Measurements from ENCODE around the gene SLIT3.

The SLIT3 gene

DNA sequence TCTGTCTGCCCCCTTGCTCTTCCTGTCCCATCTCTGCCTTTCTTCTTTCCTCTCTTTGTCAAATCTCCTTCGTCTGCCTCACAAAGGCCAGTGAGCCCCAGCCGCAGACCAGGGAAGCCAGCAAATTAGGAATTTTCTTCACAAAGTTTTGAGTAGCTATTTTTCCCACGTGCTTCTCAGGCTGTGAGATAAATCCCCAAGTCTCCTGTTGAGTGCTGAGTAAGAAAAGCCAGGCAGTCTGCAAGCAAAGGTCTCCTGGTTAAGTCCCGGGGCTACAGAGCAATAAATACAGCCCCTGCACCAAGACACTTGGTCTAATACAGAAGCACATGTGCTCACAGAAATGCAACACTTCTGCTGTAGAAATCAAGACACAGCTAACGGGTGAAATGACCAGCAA, 284.9 kb downstream of the SLIT3 start:
- no peak for DNase-seq

DNA sequence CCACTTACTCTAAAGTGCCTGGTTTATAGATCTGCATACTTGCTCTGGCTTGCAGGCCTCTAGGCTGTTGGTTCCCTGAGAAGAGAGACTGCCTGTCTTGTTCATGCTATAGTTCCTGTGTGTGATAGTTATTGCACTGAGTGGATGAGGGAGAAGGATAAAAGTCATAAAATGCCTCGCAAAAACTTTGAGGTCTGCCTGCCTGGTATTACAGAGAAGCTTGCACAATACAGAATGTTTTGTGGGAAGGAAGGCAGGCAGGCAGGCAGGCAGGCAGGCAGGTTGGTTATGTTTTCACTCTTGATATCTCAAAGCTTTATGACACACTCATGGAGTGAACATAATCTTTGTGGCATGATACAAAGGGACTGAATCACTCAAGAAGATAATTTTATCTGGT, 287.1 kb downstream of the SLIT3 start:
- DNase-seq: no peak

DNA sequence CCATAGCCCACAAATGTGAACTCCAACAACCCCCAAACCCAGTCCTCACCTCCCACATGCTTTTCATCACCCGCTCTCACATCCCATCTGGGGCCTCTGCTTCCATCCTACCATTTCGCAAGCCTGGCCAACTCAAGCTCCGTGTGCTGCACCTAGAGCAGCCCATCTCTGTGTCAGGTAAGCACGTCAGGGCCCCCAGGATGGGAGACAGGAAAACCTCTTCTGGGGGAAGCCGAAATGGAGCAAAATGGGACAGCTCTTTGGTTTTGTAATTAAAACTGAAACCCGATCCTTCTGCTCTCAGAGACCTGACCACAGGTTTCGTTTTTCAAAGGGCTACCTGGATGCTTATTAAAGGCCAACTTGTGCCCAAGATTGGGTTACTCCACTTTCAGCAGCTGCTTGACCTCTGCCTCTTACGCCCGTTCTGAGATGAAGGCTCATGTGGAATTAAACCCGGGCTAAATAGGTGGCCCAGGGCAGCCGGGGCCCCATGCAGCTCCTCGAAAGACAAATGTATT, 287.7 kb downstream of the SLIT3 start:
- DNase-seq: no peak

DNA sequence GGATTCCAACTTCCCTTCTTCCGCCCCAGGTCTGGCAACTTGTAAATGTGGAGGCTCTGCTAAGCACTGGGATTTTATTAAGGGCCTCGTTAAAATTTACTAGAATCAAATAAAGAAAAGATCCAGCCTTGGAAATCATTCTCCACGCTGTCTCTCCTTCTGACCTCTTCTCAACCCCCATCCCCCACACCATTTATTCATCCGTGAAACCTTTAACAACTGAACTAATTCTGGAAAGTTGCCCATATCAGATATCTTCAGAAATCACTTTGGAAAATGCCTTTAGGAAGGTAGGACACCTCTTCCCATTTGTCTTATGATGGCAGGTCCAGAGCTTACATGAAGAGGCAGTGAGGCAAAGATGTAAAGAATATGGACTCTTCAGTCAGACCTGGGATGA, 288.5 kb downstream of the SLIT3 start:
- DNase-seq: no peak

DNA sequence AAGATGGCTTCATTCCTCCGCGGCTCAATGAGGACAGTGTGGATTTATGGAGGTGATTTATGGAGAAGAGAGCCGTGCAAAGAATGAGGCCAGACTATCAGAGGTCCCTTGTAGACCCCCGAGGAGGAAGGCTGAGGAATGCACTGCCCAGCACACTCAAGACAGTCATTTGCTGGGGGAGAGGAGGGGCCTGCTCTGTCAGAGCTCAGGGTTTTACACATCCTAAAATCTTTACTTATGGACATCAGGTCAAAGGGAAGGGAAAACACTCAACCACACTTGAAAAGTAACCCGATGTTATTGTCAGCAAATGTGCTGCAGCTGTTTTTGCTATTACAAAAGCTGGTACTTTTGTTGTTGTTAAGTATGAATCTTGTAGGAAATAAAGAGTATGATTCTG, 289.5 kb downstream of the SLIT3 start:
- DNase-seq: no peak

DNA sequence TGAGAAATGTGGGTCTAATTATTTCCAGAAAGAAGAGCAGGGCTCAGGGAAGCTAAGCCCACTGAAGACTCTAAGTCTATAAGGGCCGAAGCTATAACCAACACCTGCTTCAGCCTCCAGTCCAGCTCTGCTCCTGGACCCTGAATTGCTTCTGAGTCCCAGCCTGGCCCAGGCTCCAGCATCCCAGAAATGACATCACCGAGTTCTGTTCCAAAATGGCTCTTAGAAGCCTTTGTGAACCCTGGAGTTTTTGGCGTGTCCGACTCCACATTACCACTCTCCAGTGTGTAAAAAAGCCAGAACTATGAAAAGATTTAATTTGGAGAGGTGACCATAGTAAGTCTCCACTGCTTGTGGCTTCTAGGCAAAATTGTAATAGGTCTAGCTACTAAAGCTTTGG, 289.9 kb downstream of the SLIT3 start:
- DNase-seq: no peak

DNA sequence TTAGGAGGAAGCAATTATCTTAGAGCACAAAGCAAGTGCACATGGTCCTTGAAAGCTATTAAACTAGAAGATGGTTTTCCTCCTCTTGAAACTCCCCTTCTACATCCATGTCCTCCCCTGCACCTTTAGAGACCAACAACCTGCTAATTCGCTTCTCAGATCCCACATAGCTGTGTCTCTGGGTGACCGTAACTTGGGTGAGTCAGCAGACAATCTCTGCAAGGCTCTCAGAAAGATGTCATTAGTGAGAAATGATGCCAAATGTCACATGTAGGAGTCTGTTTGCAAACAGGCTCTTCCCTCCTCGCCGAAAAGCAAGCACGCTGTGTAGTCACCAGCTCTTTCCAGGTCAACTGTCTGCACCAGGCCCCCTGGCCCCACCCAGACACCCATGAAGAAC, 291.8 kb downstream of the SLIT3 start:
- no peak for DNase-seq

DNA sequence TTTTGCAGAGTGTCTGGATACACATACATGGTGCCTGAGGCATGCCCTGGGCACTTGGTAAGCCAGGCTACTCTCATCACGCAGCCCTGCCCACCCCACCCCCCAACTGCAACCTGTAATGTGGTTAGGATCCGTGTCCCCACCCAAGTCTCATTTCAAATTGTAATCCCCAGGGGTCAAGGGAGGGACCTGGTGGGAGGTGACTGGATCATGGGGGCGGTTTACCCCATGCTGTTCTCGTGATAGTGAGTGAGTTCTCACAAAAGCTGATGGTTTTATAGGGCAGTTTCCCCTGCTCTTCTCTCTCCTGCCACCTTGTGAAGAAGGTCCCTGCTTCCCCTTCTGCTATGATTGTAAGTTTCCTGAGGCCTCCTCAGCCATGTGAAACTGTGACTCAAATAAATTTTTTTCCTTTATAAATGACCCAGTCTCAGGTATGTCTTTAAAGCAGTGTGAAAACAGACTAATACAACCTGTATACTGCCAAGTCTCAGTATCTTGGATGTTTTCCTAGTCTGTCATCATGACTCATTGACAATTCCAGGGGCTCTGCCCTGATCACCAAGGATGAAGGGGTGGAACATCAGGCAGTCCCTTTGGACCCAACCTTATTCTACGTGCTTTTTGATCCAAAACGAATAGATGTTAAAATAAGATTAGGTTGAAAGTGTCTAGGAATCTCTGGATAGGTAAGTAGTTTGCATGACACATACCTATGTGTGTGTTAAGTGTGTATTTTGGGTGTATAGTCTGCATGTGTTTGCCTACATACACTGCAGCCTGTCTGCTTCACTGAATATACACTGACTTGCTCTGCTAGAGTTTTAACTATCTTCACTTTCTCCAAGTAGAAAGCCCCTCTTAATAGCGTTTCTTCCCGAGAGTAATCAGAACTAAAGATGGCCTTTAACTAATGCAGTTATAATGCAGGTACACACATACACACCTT, 293.8 kb downstream of the SLIT3 start:
- no peak for DNase-seq

DNA sequence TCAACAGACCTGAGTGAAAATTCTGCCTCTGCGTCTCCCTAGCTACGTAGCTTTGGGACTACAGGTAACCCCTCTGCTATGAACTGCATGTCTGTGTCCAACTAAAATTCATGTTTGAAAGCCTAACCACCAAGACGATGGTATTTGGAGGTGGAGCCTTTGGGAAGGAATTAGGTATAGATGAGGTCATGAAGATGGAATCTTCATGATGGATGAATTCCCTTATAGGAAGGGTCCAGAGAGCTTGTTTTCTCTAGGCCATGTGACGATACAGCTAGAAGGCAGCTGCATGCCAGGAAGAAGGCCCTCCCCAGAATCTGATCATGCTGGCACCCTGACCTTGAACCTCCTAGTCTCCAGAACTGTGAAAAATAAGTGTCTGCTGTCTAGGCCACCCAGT, 296.4 kb downstream of the SLIT3 start:
- DNase-seq: no peak

DNA sequence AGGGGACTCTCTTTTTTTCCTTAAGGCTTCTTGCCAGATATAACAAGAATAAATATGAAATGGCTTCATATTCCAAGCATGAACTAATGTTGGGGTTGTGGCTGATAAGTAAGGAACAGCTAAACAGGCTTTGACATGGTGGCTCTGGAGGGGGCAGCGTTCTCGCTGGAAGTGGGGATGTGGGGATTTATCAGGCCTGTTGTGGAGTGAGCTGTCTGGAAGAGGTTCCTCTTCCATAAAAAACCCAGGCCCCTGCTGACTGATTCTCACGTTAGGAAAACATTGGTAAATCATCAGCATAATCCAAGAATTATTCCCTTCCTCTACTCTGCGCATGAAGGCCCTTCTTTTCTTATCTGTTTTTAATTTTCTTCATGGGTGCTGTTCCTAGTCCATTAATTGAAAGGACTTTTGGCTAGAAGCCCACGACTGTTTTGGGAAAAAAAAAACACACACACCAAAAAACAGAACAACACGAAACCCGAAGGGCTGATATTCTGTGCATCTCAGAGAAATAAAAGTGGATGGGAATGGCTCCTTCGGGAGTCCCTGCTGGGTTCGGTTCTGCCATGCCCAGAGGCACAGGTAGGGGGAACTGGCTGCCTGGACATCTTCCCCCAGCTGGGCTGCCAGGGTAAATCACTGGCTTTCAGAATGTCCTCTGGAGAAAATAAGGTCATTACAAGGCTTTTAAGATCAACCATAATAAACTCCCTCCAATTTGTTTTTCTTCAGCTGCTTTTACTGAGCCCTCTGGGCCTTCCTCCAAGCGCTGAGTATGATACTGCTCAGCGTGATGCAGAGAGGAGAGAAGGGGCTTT, 297.0 kb downstream of the SLIT3 start:
- no peak for DNase-seq

DNA sequence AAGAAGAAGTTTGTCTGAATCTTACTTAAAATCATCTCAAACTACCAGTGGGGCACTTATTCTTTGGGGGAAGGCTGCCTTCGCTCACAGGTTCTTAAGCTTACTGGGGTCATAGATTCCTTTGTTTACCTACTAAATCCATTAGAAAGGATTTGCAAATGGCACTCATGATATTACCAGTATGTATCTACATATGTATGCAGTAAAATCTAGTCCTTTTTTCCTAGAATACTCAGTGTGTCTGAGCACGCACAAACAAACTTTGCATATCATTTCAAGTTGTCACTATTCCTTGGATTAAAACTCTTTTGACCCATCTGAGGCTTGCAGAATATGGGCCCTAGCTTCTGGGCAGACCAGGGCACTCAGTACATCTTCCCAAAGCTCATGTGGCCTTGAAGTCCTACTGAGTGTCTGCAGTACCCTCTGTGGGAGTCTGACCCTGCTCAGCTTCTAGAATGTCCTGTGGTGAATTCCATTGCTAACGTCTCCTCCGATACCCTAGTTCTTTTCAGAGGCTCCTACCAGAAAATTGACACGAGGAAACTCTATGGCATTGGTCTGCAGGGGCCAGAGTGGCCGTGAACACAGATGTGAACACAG, 297.9 kb downstream of the SLIT3 start:
- no peak for DNase-seq

DNA sequence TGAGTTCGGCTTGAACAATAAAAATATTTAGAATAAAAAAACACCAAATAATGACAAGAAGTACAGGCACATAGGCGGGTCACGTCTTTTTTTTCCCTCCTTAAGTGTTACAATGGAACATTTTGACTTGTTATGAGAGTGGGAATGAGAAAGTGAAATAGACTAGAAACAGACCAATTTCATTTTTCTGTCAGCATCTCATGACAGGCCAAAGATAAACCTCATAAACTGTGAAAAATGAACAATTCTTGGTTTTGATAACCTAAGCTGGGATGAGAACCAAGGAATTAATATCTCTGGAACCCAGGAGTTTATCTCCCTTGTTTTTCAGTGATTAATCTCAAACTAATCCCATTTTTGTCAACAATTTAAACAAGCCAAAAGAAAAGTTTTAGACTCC, 299.5 kb downstream of the SLIT3 start:
- no peak for DNase-seq

DNA sequence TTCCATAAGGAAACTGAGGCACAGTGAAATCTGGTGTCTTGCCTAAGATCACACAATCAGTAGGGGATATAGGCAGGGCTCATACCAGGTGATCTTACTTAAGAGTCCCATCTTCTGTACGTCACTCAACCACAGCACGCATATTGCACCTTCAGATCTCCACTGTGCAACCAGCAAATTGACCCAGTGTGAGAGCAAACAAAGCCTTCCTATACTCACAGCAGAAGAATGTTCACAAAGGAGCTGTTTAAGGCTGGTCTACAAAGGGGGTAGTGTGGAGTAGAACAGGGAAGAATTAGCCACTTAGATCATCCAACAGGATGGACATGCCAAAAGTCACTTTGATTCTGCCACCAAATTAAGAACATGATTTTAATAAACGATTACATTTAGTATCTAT, 305.9 kb downstream of the SLIT3 start:
- no peak for DNase-seq

DNA sequence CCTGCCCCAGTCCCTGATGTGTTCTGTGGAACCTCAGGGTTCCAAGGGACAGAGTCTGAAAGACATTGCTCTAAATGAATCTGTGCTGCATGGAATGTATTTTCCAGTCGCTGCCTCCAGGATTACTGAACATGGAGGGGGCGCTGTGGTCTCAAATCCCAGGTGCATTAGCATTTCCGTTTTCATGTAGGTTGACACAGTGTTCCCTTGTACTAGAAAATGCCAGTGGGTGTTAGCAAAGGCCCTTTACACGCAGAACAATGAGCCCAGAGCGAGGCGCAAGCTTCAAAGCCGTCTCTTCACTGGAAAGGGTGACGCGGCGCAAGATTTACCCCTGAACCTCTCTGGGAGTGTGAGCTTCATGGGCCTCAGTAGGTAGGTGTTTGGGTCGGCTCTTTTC, 308.3 kb downstream of the SLIT3 start:
- no peak for DNase-seq

DNA sequence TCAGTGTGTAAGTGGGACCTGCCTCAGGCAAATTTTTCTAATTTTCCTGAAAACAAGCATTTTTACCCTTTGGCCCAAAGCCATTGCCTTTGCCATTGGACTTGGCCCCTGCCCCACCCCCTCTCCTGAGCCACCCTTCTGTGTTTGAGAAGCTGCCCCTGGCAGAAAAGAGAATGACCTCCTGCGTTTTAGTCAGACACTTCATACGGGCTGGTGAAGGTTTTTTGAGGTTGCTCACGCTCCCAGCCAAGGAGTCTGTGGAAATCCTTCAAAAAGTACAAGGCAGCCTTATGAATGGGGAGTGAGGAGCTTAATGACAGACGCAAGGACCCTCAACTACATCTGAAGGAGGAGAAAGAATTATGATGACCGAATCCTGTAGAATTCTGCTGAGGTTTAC, 308.9 kb downstream of the SLIT3 start:
- no peak for DNase-seq

DNA sequence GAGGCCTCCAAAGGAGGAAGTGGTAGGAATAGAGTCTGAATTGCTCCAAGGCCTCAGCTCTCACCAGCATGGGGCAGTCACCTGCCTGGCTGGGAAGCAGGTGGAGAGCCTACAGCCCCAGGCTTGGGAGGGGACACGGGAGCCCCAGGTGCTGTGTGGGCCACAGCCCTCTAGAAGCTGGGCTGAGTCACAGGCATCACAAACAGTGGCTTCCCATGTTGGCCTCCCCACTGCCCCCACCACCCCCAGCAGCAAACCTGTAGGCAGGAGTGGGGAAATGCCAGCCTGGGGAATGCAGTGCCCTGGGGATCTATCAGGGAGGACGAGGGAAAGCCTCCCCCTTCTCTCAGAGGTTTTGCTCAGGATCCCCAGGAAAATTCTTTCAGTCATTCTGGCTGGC, 309.6 kb downstream of the SLIT3 start:
- DNase-seq: no peak

DNA sequence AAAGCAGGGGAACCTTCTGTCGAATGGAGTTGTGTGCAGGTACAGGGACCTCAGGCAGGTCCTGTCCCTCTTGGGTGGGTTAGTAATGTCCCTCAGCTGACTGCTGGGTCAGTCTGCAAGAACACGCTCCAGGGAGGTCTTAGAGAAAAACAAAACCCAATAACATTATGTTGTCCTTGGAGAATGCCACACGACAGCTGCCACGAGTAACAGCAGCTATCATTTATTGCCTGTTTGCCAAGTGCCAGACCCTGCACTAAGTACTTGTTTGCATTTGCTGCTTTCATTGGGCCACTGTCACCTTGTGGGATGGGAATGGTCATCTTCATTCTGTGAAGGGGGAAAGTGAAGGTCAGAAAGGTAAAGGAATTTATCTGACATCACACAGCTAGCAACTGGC, 310.3 kb downstream of the SLIT3 start:
- DNase-seq: no peak

DNA sequence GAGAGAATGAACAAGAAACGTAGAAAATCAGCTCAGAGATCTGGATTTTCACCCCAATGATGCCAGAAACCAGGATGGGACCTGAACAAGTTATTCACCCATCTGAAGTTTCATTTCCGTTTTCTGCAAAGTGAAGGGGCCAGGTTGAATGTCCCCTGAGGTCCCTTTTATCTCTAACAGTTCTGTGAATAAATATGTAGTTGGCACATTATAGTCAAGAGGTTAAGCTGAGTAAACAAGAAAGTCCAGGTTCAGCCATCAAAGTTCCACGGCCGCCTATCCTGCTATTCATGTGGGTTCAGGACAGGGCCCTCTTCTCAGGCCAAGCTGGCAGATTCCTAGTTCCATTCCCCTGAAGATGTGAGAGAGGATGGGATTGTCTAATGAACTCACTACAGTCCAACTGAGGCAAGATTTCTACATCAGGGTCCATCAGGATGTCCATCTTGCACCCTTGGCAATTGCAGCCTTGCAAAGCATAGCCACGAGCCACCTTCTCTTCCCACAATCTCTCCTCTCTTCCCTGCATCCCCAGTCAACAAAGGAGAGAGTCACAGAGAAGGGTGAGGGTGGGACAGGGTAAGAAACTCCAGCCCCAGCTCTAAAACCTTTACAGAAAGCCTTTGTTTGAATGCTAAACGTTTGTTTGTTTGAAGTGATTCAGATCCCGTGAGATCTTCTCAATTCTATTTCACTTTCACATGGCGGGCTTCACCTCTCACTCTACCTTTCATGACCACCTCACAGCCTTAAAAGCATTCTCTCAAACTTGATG, 311.0 kb downstream of the SLIT3 start:
- DNase-seq: no peak

DNA sequence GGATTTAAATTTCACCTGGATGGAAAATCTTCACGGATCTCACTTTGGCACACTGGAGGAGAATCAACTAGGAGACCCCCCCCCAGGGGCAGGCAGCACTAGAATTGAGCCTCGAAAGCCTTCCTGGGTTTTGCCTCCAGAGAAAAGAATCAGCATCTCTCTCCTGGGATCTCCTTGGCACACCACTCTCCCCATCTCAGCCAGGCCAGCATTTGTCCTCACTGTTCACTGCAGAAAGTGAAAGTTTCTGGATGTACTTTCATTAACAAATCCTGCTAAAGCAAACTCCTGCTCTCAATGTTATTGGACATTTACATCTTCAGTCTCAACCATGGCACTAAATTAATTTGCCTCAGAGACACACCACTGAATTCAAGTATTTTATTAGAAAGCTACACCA, 312.2 kb downstream of the SLIT3 start:
- DNase-seq: no peak

DNA sequence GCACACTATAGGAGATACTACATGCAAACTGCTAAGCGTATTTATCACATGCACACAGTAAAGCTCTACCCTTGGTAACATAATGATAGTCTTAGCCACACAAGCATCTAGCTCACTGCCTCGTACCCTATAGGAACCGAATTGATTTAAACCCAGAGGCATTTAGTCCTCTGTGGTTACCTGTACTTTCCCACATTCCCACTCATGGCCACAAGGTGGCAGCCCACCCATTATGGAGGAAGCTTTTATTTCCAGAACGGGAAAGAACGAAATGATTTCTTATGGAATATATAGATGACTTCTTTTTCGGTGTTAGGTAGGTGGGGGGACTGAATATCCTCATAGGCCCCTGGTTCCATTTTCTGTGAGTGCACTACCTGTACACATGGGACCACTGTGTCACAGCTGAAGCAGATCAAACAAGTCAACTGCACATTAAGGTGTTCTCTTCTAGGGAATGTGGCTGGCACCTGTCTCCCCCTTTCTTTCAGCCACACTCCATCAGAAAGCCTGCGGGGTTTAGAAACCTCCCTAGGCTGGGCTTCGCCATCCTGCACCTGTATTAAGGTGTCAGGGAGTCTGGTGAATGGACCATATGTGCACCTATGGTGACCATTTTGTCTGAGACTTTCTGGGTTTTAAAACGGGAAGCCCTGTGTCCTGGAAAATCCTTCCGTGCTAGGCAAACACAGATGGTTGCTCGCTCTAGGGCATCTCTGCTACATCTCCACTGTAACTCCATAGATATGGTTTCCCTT, 313.2 kb downstream of the SLIT3 start:
- DNase-seq: peak; percentile 40

DNA sequence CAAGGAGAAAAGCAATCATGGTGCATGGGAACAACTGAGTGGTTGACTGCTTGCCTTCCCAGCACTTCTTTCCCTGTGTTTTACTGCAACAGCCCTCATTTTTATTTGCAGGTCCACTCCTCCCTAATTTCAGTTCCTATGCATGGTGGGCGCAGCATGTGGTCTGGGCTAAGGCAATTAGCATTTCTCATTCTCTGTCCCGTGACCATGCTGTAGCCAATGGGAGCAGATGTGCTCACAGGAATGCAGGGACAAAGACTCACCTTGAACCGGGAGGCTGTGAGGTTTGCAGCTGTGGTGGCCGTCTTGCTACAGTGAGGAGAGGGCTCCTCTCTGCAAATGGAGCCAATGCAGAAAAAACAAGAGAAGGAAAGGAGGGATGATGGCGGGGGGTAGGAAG, 315.5 kb downstream of the SLIT3 start:
- no peak for DNase-seq

DNA sequence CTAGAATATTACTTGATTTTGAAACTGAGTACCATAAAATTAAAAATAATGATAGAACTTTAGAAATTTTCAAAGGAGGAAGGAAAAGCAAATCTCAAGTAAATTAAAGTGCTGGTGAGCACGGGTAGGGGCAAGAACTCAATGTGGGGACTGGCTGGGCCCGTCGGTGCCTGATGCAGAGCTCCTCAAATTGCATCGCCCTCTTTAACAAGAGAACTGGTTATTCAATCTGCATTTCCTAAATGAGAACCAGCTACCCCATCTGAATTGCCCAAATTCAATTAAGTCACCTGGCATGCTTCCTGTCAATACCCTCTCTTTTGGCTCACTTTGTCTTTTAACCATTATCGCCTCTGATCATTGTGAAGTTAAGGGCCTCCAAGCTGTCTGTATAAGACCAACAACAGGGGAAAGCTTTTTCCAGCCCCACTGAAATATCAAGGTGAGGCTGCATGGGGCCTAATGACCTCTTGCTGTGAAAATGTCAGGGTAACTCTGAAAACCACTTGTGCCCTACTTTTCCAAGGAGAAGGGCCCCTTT, 316.7 kb downstream of the SLIT3 start:
- no peak for DNase-seq
